NCI-H2196 (cell line): ENCODE measurements around the gene AGO1.
A peak's percentile ranks its signal among the peaks of the same experiment; 100 is the strongest.

Source experiments
- DNase-seq: peaks from one replicate; lab custom pipeline; 2025; ENCODE audit not compliant: unreplicated experiment; lab: John Stamatoyannopoulos, UW

AGO1 gene

GRCh38 chr1:35882945-35883634 is at the start of gene AGO1:
Gene AGO1 (plus strand): TSS chr1:35883209. CDS start chr1:35883422, 213 bp downstream.
- DNase-seq, result peak; percentile 94

GRCh38 chr1:35833395-35833794 is 49.6 kb upstream of the AGO1 start:
- DNase-seq, result no peak

GRCh38 chr1:35834218-35834617 is 48.8 kb upstream of the AGO1 start:
- no peak for DNase-seq

- DNase-seq, result no peak
These were observed 47.6 kb upstream of the AGO1 start for GRCh38 chr1:35835398-35835797.

- DNase-seq, result no peak
These were observed 46.3 kb upstream of the AGO1 start for GRCh38 chr1:35836734-35837133.

- DNase-seq, result no peak
These were observed 44.2 kb upstream of the AGO1 start for GRCh38 chr1:35838693-35839245.

GRCh38 chr1:35844826-35845225 is 38.2 kb upstream of the AGO1 start:
- DNase-seq, result no peak

GRCh38 chr1:35845766-35846165 is 37.2 kb upstream of the AGO1 start:
- DNase-seq, result no peak

GRCh38 chr1:35847935-35848565 is 35.0 kb upstream of the AGO1 start:
- no peak for DNase-seq

- DNase-seq, result no peak
These were observed 33.0 kb upstream of the AGO1 start for GRCh38 chr1:35850051-35850450.

GRCh38 chr1:35850716-35851115 is 32.3 kb upstream of the AGO1 start:
- DNase-seq, result no peak

GRCh38 chr1:35851132-35851869 is 31.7 kb upstream of the AGO1 start:
- DNase-seq, result no peak

- DNase-seq, result no peak
These were observed 30.8 kb upstream of the AGO1 start for GRCh38 chr1:35852241-35852640.

GRCh38 chr1:35854989-35855700 is 27.9 kb upstream of the AGO1 start:
- no peak for DNase-seq

GRCh38 chr1:35856964-35857363 is 26.0 kb upstream of the AGO1 start:
- DNase-seq, result no peak

- no peak for DNase-seq
These were observed 25.2 kb upstream of the AGO1 start for GRCh38 chr1:35857830-35858229.

- DNase-seq, result no peak
These were observed 22.3 kb upstream of the AGO1 start for GRCh38 chr1:35860696-35861095.

- no peak for DNase-seq
These were observed 19.9 kb upstream of the AGO1 start for GRCh38 chr1:35863136-35863535.

GRCh38 chr1:35863881-35864625 is 19.0 kb upstream of the AGO1 start:
- no peak for DNase-seq

- DNase-seq, result no peak
These were observed 18.2 kb upstream of the AGO1 start for GRCh38 chr1:35864813-35865212.

GRCh38 chr1:35866991-35867390 is 16.0 kb upstream of the AGO1 start:
- no peak for DNase-seq
